Ascending aorta (tissue), 2 donors: ENCODE data around the gene STAG1. TPM values are rescaled to one million over a fixed set of nuclear protein-coding genes. Genes with fewer than 3 reads are reported as not detected.
"Not testable (repeated sequence)": the region's sequence is repeated elsewhere in the genome, so short reads cannot be mapped to it uniquely, and the experiment has no call there.

Experiments used
- DNase-seq, 2 donors: peaks; one replicate each; pipeline ENCODE4 v3.0.0-alpha.2; 2019; ENCODE audit warnings: low spot score in 2 of 2
- H3K27ac ChIP-seq, 2 donors: fragments of 200-600 bp; sonication (generic); one replicate each; pipeline ENCODE4 v1.5.1; 2016 to 2017; ENCODE audit warnings: mild to moderate bottlenecking in 1 of 2
- H3K27me3 ChIP-seq: fragments of 200-600 bp; sonication (generic); one replicate; pipeline ENCODE4 v1.5.1; 2017
- H3K36me3 ChIP-seq, 2 donors: fragments of 200-600 bp; sonication (generic); one replicate each; pipeline ENCODE4 v1.5.1; 2016
- H3K4me1 ChIP-seq, 2 donors: fragments of 200-600 bp; sonication (generic); one replicate each; pipeline ENCODE4 v1.5.1; 2016 to 2017; ENCODE audit warnings: mild to moderate bottlenecking in 1 of 2
- H3K4me3 ChIP-seq, 2 donors: fragments of 200-600 bp; sonication (generic); one replicate each; pipeline ENCODE4 v1.5.1; 2016 to 2017; ENCODE audit warnings: mild to moderate bottlenecking in 1 of 2
- H3K9me3 ChIP-seq, 2 donors: fragments of 200-600 bp; sonication (generic); one replicate each; pipeline ENCODE4 v1.5.1; 2016
- intact Hi-C: fragments of 100-400 bp; cut with DNase I; formaldehyde crosslinking; loops from one replicate; pipeline ENCODE4 v1.15.1; 2023
- total RNA-seq: library from RNA; depleted of rRNA; stranded (reverse); fragments of >200 nt; gene quantifications from one replicate; pipeline ENCODE4 v1.1.0, GENCODE V29; 2016
- TF ChIP-seq, protein P1 (sequence below), 3 experiments: fragments of 200-600 bp in 2 of 3; fragments of 450-650 bp in 1 of 3; sonication (generic) in 2 of 3; IDR thresholded peaks; one replicate each; pipeline ENCODE4 v1.5.1; 2016 to 2019; ENCODE audit warnings: antibody characterized with exemption in 3 of 3, mild to moderate bottlenecking in 1 of 3, moderate library complexity in 1 of 3

The STAG1 gene
- total RNA-seq, 1 donor from 2014 or later = 27.2 TPM

DNA sequence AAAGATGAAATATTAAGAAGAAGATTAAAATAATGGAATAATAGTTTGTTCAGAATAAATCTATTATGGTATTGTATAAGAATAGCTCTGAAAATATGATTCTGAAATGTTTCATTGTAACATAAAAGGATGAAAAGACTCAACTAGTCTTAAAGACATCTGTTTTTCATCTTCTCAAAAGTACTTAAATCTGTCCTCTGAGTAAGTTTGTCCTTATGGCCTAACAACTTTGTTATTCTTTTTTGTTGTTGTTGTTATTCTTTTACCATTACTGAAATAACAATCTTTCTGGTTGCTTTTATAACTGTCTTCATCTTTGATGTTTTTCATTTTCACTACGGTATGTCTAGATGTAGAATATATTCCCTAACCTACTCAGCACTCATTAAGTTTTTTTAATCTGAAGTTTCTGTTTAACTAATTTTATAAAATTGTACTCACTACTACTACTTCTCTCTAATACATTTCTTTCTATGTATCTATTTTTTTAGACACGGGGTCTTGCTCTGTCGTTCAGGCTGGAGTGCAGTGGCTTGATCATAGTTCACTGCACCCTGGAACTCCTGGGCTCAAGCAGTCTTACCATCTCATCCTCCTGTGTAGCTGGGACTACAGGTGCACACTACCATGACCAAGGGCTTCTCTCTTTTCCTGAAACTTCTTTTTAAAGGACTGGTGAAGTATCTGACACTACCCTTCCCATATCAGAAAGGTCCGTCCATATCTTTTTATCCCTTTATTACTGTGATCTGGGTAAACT lies 261.4 kb downstream of the STAG1 start:
- no peaks in the 10 kb centered on the region for H3K4me1 ChIP-seq
- peaks cover 0 to 45% of the 10 kb centered on the region in 2 donors for H3K36me3 ChIP-seq
- intact Hi-C loops = no loop called here
- no peak overlapping the region for H3K27ac ChIP-seq
- H3K9me3 ChIP-seq = no peaks in the 10 kb centered on the region
- no peaks in the 10 kb centered on the region for H3K27me3 ChIP-seq
- no peak for DNase-seq
- TF ChIP-seq, protein P1, sequence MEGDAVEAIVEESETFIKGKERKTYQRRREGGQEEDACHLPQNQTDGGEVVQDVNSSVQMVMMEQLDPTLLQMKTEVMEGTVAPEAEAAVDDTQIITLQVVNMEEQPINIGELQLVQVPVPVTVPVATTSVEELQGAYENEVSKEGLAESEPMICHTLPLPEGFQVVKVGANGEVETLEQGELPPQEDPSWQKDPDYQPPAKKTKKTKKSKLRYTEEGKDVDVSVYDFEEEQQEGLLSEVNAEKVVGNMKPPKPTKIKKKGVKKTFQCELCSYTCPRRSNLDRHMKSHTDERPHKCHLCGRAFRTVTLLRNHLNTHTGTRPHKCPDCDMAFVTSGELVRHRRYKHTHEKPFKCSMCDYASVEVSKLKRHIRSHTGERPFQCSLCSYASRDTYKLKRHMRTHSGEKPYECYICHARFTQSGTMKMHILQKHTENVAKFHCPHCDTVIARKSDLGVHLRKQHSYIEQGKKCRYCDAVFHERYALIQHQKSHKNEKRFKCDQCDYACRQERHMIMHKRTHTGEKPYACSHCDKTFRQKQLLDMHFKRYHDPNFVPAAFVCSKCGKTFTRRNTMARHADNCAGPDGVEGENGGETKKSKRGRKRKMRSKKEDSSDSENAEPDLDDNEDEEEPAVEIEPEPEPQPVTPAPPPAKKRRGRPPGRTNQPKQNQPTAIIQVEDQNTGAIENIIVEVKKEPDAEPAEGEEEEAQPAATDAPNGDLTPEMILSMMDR (IDR thresholded peaks at IDR 0.05) = no peak
- H3K4me3 ChIP-seq = no peak overlapping the region

DNA sequence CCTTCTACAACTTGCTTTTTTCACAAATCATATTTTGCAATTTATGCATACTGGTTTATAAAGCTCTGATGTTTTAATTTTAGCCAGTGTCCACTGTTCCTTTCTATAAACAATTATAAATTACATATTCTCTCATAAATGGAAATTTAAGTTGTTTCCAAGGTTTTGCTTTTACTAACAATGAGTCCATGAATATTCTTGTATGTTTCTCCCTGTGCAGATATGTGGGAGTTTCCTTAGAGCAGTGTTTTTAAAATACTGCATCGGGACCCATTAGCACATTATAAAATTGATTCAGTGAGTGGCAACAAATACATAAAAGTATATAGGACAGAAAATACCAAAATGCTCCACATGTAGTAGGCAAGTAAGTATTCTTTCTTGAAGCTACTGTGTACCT lies 266.4 kb downstream of the STAG1 start:
- Histone ChIP-seq H3K27ac (no peak overlapping the region), H3K27me3 (no peaks in the 10 kb centered on the region), H3K4me1 (no peaks in the 10 kb centered on the region), H3K4me3 (no peak overlapping the region), H3K36me3 (peaks cover 0 to 24% of the 10 kb centered on the region in 2 donors), H3K9me3 (no peaks in the 10 kb centered on the region)
- TF ChIP-seq, protein P1 (IDR thresholded peaks at IDR 0.05) = no peak
- no peak for DNase-seq
- intact Hi-C loops = no loop called here

DNA sequence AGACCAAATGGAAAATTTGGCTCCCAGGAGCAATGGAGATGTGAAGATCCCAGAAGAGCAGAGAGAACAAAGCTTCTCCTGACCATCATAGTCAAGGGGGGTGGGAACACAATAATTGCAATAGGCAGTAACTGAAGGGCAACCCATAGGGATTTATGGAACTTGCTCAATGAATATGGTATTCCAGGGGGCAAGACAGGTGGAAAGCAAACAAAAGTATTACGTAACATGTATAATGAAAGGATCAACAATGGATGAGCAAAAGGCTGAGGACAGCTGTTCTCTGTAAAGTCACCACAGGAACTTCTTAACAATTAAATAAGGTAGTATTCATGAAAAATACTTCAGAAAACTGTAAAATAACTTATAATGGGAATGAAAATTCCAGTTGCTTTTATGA lies 275.9 kb downstream of the STAG1 start:
- Histone ChIP-seq H3K4me1 (no peaks in the 10 kb centered on the region), H3K27me3 (no peaks in the 10 kb centered on the region), H3K36me3 (peaks cover 4 to 28% of the 10 kb centered on the region in 2 donors), H3K27ac (no peak overlapping the region), H3K9me3 (no peaks in the 10 kb centered on the region), H3K4me3 (no peak overlapping the region)
- intact Hi-C loops = no loop called here
- TF ChIP-seq, protein P1 (IDR thresholded peaks at IDR 0.05) = no peak
- no peak for DNase-seq

DNA sequence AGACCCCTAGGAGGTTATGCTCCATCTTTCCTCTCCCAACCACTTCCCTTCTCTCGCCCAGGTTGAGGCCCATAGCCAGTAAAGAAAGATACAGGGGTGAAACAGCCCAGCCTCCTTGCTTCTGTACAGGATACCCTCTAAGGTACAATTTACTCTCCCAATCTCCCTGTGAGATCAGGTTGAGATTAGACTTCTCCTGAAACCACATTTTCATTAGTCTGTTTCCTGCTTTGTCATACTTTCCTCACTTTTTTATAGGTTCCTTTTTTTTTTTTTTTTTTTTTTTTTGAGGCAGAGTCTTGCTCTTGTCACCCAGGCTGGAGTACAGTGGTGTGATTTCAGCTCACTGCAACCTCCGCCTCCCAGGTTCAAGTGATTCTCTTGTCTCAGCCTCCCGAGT lies 277.3 kb downstream of the STAG1 start:
- not testable (repeated sequence) for DNase-seq, H3K9me3 ChIP-seq

DNA sequence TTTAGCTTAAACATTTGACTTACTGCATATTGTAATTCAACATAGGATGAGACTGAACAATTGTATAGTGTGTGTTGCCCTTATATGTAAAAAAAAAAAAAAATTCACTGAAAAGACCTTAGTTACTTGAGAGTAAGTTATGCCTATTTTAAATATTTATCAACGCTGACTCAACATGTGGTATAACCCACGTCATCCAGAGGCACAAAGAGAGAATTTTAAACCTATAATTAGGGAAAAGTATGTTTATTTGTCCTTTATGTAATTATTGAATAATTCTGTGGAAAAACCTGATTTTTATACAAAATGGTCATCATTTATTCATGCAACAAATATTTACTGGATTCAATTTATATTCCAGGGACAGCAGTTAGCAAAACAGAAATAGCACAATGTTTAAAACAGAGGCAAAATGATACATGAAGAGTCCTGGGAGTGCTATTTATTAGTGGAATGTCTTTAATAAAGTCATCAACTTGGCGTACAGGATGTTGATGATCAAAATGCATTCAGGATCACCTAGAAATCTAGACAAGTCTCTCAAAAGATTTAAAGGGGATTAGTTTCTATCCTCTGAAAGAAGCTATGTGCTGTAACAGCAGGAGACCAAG lies 278.4 kb downstream of the STAG1 start:
- TF ChIP-seq, protein P1 (IDR thresholded peaks at IDR 0.05) = no peak
- Histone ChIP-seq H3K36me3 (peaks cover 4 to 31% of the 10 kb centered on the region in 2 donors), H3K4me3 (no peak overlapping the region), H3K9me3 (peaks cover 0 to 5% of the 10 kb centered on the region in 2 donors), H3K27me3 (no peaks in the 10 kb centered on the region), H3K4me1 (no peaks in the 10 kb centered on the region), H3K27ac (no peak overlapping the region)
- intact Hi-C loops = no loop called here
- DNase-seq = no peak

More for the DNA sequence above, 277.3 kb downstream of the STAG1 start:
- intact Hi-C loops, H3K27me3 ChIP-seq, H3K4me3 ChIP-seq, H3K27ac ChIP-seq, H3K4me1 ChIP-seq: not testable (repeated sequence)
- peaks cover 4 to 31% of the 10 kb centered on the region in 2 donors for H3K36me3 ChIP-seq

DNA sequence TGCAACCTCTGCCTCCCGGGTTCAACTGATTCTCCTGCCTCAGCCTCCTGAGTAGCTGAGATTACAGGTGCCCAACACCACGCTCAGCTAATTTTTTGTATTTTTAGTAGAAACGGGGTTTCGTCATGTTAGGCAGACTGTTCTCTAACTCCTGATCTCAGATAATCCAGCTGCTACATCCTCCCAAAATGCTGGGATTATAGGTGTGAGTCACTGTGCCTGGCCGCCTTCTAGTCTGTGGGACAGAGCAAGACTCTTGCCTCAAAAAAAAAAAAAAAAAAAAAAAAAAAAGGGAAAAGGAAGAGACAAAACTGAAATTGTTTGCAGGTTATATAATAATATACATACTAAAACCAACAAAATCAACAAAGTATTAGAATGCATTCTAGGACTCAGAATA lies 286.9 kb downstream of the STAG1 start:
- intact Hi-C loops = no loop called here

More for the DNA sequence above, 286.9 kb downstream of the STAG1 start:
- Histone ChIP-seq H3K27me3 (no peaks in the 10 kb centered on the region), H3K4me3 (no peak overlapping the region), H3K27ac (no peak overlapping the region), H3K4me1 (no peaks in the 10 kb centered on the region), H3K9me3 (peaks cover 0 to 5% of the 10 kb centered on the region in 2 donors), H3K36me3 (peaks cover 0 to 6% of the 10 kb centered on the region in 2 donors)
- TF ChIP-seq, protein P1 (IDR thresholded peaks at IDR 0.05) = no peak
- no peak for DNase-seq
